Activated naive CD4-positive, alpha-beta T cell treated with anti-CD3 and anti-CD28 coated beads, Interleukin-2, amount 50 U/mL, for 72 hours (primary cell): ENCODE results near the gene PRIM2. TPM values are rescaled to one million over a fixed set of nuclear protein-coding genes. Genes with fewer than 3 reads are reported as not detected.
"Not testable (repeated sequence)": the region's sequence is repeated elsewhere in the genome, so short reads cannot be mapped to it uniquely, and the experiment has no call there.

Source experiments
- ATAC-seq, 2 donors: fragments of 150-1000 bp; cut with Tn5 transposase; 2 replicates each; pipeline ENCODE4 v1.10.0; 2021; ENCODE audit warnings: mild to moderate bottlenecking in 2 of 2, moderate library complexity in 2 of 2
- DNase-seq, 2 donors: peaks; one replicate each; pipeline ENCODE4 v3.0.0; 2021 to 2022; ENCODE audit warnings: low spot score in 2 of 2
- H3K27ac Mint-ChIP-seq, 2 donors: one replicate each; pipeline ENCODE4 v1.8.0; 2022; ENCODE audit warnings: mild to moderate bottlenecking in 2 of 2, mixed read lengths in 2 of 2
- H3K36me3 Mint-ChIP-seq, 2 donors: one replicate each; pipeline ENCODE4 v1.8.0; 2022; ENCODE audit warnings: mixed read lengths in 2 of 2
- H3K9me3 Mint-ChIP-seq, 2 donors: one replicate each; pipeline ENCODE4 v1.8.0; 2022; ENCODE audit warnings: mixed read lengths in 2 of 2
- total RNA-seq, 2 donors: library from RNA; stranded (reverse); gene quantifications; one replicate each; pipeline ENCODE4 v1.2.3, GENCODE V29; 2022

Gene PRIM2
- total RNA-seq, 2 donors from 2014 or later, result 45.5 to 67.6 TPM

DNA sequence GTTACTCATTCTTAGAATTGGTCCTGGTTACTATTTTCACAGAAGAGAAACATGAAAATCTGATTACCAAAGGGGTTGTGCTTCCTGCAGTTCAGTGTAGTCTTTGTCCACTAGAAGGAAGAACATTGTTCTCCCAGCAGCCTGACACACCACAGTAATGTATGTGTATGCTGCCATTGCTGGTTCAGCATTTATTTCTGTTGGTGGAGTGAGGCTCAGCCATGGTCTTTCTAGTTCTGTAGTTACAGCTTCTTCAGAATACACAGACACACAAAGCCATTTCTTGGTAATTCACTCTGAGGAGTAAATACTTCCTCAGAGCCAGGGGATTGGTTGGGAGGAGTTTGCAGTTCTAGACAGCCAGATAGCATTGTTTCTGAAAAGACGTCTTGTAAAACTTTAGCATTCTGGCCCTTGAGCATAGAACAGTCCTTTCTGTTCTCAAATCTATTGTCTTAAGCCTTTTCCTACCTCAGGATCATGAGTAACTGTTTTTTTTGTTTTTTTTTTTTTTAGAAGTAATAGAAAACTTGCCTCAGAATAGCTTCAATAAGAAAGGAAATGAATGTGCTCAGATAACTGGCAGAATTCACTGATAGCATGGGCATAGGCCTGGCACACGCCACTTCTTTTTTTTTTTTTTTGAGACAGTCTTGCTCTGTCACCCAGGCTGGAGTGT lies 128.5 kb downstream of the PRIM2 start:
- not testable (repeated sequence) for ATAC-seq, H3K27ac Mint-ChIP-seq, DNase-seq, H3K9me3 Mint-ChIP-seq, H3K36me3 Mint-ChIP-seq

DNA sequence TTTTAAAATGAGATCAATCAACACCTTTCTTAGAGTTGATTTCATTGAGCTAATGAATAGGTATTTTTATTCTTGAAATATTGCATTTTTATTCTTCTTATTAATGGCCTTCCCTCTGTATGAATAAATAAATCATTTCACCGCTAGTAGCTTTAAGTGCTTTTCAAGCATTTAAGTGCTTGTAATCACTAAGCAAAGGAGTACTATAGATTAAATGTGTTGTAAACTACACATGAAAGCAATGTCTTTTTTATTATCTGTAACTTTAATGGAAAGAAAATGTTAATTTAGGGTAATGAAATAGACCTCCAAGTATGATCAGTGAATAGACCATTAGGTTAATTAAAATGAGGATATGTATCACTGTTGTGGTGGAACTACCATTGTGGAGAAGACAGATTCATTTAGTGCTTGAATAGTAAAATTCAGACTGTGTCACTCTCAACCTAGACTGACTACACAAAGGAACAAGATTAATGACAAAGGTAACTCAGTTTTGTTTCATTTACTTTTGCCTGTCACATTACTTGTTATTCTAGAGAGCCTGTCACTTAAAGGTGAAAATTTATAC lies 132.2 kb downstream of the PRIM2 start:
- DNase-seq, H3K36me3 Mint-ChIP-seq, H3K9me3 Mint-ChIP-seq, H3K27ac Mint-ChIP-seq, ATAC-seq: not testable (repeated sequence)

DNA sequence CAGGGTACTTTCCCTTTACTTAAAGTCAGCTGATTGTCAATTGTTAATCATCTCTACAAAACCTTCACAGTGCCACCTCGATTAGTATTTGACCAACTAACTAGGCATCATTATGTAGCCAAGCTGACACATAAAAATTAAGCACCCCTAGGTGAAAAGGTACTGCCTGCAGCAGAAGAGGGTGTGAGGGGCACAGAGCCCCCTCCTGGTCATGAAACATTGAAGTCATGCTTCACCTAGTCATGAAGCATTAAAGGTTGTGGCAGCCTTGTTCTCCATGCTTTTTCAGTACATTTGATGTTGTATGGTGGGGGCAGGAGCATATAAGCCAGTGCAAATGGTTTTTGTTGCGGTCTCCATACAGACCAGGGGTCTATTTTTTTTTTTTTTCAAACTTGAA lies 142.4 kb downstream of the PRIM2 start:
- H3K27ac Mint-ChIP-seq, ATAC-seq, DNase-seq, H3K9me3 Mint-ChIP-seq: not testable (repeated sequence)
- peaks cover 10 to 15% of the 10 kb centered on the region in 2 donors for H3K36me3 Mint-ChIP-seq

DNA sequence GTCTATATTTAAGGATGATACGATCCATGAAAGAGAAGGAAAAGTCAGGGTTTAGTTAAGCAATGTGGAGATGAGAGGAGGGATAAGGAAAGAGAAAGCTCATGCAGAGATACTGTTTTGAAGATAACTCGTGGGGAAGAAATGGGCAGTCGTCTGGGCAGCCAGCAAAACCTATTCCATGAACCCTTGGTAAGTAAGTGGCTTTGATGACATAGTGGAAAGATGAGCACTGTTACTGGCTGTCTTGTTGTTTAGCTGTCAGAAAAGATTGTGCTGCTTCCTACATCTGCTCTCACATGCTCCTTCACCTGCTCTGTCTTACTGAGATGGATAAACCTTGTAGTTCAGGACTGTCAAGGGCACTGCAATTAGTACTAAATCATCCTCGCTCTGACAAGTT lies 143.6 kb downstream of the PRIM2 start:
- H3K27ac Mint-ChIP-seq, ATAC-seq, H3K9me3 Mint-ChIP-seq, DNase-seq: not testable (repeated sequence)
- H3K36me3 Mint-ChIP-seq, result peaks cover 7 to 12% of the 10 kb centered on the region in 2 donors

DNA sequence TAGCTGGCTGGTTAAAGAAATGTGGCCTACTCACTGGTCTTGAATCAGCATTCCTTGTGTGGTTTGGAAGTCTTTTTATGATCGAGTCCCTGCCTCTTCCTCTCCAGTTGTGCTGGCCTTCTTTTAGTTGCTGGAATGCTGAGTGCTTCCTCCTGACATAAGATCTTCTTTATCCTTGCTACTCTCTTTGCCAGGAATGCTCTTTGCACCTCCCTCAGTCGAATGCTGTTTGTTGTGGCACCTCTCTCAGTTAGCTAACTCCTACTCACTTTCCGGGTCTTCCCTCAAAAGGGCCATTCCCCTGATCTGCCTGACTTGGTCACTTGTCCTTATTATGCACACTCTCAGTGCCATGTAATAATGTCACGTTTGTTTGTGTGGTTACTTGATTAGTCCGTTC lies 146.4 kb downstream of the PRIM2 start:
- not testable (repeated sequence) for ATAC-seq, DNase-seq, H3K9me3 Mint-ChIP-seq, H3K27ac Mint-ChIP-seq, H3K36me3 Mint-ChIP-seq

DNA sequence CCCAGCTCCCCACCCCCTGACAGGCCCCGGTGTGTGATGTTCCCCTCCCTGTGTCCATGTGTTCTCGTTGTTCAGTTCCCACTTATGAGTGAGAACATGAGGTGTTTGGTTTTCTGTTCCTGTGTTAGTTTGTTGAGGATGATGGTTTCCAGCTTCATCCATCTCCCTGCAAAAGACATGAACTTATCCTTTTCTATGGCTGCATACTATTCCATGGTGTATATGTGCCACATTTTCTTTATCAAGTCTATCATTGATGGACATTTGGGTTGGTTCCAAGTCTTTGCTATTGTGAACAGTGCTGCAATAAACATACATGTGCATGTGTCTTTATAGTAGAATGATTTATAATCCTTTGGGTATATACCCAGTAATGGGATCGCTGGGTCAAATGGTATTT lies 148.5 kb downstream of the PRIM2 start:
- not testable (repeated sequence) for H3K9me3 Mint-ChIP-seq, H3K27ac Mint-ChIP-seq, ATAC-seq, DNase-seq, H3K36me3 Mint-ChIP-seq

DNA sequence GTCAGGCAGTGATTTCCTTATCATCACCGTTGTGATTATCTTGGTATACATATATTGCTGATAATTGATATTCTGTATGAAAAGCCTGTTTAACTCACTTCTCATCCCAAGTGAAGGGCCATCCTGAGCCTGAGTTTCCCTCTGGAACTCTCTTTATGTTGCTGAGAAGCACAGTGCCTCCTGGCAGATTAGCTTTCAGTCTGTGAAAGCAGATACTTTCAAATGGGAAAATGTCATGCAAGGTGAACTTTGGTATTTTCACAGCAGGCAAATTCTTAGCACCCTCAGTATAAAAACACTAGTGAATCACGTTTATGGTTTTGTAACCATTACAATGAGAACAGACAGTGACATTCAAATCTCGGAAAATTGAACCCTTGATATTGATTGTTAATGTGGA lies 151.6 kb downstream of the PRIM2 start:
- Mint-ChIP-seq H3K27ac (no peak overlapping the region), H3K36me3 (peaks cover 2 to 4% of the 10 kb centered on the region in 2 donors), H3K9me3 (peaks cover under 1 to 1% of the 10 kb centered on the region in 2 donors)
- DNase-seq (no peak), ATAC-seq (no peak)

DNA sequence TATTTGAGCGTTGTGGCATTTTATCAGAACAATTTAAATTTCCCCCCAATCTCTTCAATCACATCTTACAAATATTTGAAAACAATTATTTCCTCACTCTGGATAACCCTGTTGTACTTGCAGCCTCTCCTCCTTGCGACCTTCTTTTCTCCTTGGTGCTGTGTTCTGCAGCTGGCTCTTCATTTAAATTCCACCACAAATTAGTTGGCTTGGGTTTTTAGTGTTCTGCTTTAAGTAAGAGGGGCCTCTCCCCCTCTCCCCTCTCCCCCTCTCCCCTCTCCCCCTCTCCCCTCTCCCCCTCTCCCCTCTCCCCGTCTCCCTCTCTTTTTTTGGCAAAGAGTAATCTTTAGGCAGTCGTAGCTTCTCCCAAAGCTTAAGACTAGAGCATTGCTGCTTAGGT lies 152.7 kb downstream of the PRIM2 start:
- H3K27ac Mint-ChIP-seq, H3K36me3 Mint-ChIP-seq, ATAC-seq, H3K9me3 Mint-ChIP-seq, DNase-seq: not testable (repeated sequence)

DNA sequence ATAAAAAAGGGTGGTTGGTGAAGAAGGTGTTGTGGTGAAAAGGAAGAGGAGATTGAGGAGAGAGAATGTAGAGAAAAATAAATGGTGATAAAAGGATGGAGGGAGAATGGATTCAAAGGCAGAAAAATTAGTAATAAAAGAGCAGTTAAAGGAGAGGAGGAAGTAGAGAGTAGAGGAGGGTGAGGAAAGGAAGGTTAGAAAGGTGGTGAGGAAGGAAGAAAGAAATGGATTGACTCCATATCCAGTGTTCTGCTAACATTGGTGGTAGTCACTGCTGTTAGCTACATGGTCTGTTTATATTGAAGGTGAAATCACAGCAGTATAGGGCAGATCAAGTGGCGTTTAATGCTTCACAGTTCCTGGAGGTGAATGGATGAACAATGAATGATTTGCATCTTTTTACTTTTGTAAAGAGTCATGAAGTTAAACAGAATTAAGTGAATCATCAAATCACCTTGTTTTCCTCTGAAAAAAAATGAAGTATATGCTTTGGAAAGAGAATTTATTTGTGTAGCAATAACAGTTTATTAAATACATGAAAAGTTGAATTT lies 154.0 kb downstream of the PRIM2 start:
- not testable (repeated sequence) for DNase-seq, ATAC-seq, H3K27ac Mint-ChIP-seq, H3K9me3 Mint-ChIP-seq, H3K36me3 Mint-ChIP-seq

DNA sequence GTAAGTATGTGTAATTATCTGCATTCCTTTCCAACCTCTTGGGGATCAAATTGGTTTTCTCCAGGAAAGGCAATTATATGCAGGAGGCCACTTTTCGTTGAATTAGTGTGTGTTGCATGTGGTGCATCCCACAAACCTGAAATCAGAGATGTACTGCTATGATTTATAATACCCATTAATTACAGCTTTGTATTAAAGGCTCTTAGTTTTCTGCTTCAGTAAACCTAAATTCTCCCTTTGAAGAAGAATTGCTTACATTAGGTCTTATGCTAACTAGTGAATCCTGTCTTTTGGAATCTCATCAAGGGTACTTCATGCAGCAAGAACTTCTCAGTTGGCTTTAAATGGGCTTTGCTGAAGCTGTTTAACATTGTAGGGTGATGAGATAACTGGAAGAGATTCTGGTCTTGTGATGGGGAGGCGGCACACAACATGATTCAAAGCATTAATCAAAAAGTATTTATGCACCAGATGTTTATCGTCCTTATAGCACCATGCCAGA lies 155.5 kb downstream of the PRIM2 start:
- not testable (repeated sequence) for H3K36me3 Mint-ChIP-seq, ATAC-seq, H3K27ac Mint-ChIP-seq, H3K9me3 Mint-ChIP-seq, DNase-seq

DNA sequence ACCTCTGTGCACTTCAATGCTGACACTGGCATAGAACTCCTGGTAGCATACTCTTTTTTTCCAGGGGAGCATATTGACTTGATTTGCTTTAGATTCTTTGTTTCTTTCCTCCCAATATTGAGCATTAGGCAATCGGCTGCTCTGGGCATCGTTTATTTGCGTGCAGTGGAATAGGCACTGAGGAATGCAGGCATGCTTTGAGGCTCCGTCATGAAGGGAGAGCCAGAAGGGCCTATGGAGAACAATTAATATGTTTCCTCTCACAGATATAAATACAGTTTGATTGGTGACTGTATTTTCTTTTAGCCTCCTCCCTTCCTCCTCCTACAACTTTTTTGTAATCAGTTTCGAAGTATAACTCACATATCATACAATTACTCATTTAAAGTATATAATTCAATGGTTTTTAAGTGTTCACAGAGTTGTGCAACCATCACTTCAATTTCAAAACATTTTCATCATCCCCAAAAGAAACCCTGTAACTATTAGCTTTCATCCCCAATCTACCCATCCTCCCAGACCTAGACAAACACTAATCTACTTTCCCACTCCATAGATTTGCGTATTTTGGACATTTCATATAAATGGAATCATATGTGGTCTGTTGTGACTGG lies 157.5 kb downstream of the PRIM2 start:
- H3K36me3 Mint-ChIP-seq, H3K9me3 Mint-ChIP-seq, H3K27ac Mint-ChIP-seq, ATAC-seq, DNase-seq: not testable (repeated sequence)

DNA sequence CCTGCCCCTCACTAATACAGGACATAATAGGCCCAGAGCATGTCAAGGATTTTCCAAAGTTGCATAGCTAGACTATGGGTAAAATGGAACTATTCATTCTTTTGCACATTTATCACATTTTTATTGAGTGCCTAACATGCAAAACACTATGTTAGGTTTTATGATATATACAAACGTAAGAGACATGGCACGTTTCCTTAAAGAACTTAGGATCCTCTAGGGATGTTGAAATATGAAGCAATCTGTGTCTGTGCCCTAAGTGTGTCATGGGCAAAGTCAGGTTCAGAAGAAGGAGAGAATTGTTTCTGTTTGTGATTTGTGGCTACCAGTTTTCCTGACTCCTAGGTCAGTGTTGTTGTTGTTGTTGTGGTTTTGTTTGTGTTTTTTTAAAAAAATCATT lies 158.2 kb downstream of the PRIM2 start:
- not testable (repeated sequence) for H3K27ac Mint-ChIP-seq, ATAC-seq

DNA sequence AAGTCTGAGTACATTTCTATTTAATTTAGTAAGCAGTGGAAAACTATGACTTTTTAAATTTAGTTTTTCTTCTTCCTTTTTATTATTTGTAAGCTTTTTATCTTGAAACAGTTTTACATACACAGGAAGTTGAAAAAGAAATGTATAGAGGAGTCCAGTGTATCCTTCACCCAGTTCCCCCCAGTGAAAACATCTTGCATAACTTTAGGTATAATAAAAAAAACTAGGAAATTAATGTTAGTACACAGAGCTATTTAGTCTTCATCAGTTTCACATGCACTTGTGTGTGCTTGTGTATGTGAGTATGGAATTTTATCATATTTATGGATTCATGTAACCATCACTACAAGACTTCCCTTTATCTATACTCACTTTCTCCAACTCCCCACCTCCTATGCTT lies 162.8 kb downstream of the PRIM2 start:
- not testable (repeated sequence) for H3K9me3 Mint-ChIP-seq, ATAC-seq, DNase-seq, H3K27ac Mint-ChIP-seq
- peaks cover 6 to 14% of the 10 kb centered on the region in 2 donors for H3K36me3 Mint-ChIP-seq

More for the DNA sequence above, 158.2 kb downstream of the PRIM2 start:
- DNase-seq, H3K9me3 Mint-ChIP-seq, H3K36me3 Mint-ChIP-seq: not testable (repeated sequence)

DNA sequence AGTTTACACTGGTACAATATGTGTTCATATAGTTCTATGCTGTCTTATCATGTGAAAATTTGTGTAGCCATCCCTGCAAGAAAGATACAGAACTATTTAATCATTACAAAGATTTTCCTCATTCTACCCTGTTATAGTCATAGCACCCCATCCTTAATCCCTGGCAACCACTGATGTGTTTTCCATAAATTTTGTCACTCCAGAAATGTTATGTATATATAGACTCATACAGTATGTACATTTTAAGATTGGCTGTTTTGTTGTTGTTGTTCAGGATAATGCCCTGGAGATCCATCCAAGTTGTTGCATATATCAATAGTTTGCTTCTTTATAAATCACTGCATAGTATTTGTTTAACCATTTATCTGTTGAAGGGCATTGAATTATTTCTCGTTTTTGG lies 163.7 kb downstream of the PRIM2 start:
- not testable (repeated sequence) for ATAC-seq, DNase-seq, H3K27ac Mint-ChIP-seq, H3K9me3 Mint-ChIP-seq
- peaks cover 6 to 14% of the 10 kb centered on the region in 2 donors for H3K36me3 Mint-ChIP-seq

DNA sequence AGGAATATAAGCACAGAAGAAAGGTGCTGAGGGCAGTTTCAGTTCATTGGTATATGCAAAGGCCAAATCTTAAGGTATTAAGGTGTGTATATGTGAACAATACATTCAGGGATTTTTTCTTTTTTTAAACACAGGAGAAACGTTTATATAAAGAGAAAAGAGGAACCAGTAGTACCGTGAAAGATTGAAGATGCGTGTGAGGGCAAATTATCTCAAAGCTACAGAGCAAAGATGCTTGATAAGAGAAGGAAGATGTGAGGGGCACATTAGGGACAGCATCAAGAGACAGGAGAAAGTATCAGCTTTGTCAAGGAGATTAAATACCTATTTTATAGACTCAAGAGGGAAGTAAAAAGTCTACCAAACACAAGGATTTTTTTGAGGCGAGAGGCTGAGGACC lies 165.0 kb downstream of the PRIM2 start:
- not testable (repeated sequence) for ATAC-seq, H3K27ac Mint-ChIP-seq, H3K9me3 Mint-ChIP-seq, DNase-seq
- H3K36me3 Mint-ChIP-seq, result peaks cover 6 to 14% of the 10 kb centered on the region in 2 donors

DNA sequence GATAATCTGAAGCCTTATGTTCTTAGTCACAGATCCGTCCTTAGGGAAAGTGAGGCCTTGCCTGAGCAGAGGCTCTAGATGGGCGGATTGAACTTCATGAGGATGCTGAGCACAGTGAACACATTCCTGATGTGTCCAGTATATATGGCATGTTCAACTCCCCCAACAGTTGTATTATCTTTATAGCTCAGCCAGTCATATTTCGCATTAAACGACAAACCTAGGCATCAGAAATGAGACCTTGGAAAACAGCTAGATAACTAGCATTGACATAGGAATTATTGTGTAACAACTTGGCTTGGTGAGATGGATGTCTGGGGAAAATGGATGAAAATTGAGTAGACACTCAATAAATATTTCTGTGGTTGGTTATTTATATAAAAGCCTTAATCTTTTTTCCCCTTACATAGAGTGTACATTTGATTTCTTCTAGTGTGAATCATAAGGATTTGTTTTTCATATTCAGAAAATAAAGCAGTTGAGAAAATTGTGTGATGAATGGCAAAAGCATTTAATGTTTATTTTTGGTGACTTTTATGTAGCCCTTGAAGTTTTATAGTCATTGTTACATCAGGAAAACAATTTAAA lies 169.2 kb downstream of the PRIM2 start:
- not testable (repeated sequence) for H3K27ac Mint-ChIP-seq, H3K36me3 Mint-ChIP-seq, ATAC-seq, H3K9me3 Mint-ChIP-seq, DNase-seq

DNA sequence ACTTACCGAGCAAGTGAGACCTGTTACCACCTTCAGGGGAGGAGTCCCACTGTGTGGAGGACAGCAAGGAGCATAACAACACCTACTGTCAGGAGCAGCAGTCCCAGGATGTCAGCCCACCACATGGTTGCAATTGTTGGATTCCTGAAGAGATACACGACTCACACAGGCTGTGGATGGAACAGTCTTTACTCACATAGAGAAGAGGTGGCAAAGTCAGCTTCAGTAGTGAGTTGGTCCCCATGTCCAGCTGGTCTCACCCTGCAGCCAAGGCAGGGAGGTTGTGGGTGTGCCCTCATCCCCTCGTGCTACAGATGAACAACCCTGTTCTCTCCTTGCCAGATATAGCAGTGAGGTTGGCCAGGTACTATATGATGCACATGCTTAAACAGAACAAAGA lies 171.1 kb downstream of the PRIM2 start:
- not testable (repeated sequence) for H3K27ac Mint-ChIP-seq, H3K36me3 Mint-ChIP-seq, DNase-seq, H3K9me3 Mint-ChIP-seq
- ATAC-seq, result peak in 1 of 2 donors; percentile 11
